ENCODE measurements around the gene OR9Q1. TPM values are rescaled to one million over a fixed set of nuclear protein-coding genes. Genes with fewer than 3 reads are reported as not detected.

The OR9Q1 gene
- total RNA-seq, 1 experiment from 2014 or later: not detected

Other genes with a start within 250 kb of the OR9Q1 start
- not detected in 2 replicates for gene OR6Q1, start 7.1 kb downstream of the OR9Q1 start, total RNA-seq (2014; rRNA removed; shearing (Covaris generic))
- gene OR9I1, start 101.6 kb downstream of the OR9Q1 start, total RNA-seq (2014; rRNA removed; shearing (Covaris generic)): not detected in 2 replicates
- gene OR9Q2, start 165.2 kb downstream of the OR9Q1 start, total RNA-seq (2014; rRNA removed; shearing (Covaris generic)): not detected in 2 replicates
- gene OR1S2, start 180.3 kb downstream of the OR9Q1 start, total RNA-seq (2014; rRNA removed; shearing (Covaris generic)): not detected in 2 replicates
- not detected in 2 replicates for gene OR1S1, start 188.8 kb downstream of the OR9Q1 start, total RNA-seq (2014; rRNA removed; shearing (Covaris generic))
- gene OR10Q1, start 205.0 kb downstream of the OR9Q1 start, total RNA-seq (2014; rRNA removed; shearing (Covaris generic)): not detected in 2 replicates
- not detected in 2 replicates for gene OR10W1, start 244.4 kb downstream of the OR9Q1 start, total RNA-seq (2014; rRNA removed; shearing (Covaris generic))

Measured in Daoy (cell line).